ENCODE measurements around the gene DNM1. TPM values are rescaled to one million over a fixed set of nuclear protein-coding genes. Genes with fewer than 3 reads are reported as not detected.

DNM1 gene
- total and polyA plus RNA-seq, 2 donors (not counting 3 experiments of a cell fraction or from before 2014, with no cell fraction given), result 0.59 to 2.9 TPM

DNA sequence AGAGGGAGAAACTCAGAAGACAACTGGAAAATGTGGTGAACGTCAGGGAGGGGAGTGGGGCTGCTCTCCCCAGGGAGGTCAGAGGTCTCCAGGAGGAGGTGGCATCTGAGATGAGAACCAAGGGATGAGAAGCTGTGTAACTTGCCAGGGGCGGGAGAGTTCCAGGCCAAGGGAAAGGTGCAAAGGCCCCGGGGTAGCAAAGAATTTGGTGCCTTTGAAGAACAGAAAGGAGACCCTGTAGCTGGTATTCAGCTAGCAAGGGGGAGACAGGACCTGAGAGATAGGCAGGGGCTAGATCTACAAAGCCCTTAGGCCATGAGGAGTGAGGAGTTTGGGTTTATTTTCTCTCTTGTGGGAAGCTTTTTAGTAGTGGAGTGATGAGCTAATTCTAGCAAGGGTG, 3.3 kb downstream of the DNM1 start:
- no TSS peak for BruUV-seq (replicated peaks)

More for the DNA sequence above, 3.3 kb downstream of the DNM1 start:
- H3K27ac ChIP-seq (ENCODE audit: insufficient read depth, low read depth, low read length), result no peak overlapping the region
- H3K4me2 ChIP-seq (ENCODE audit: insufficient read depth, low read length), result no peak overlapping the region
- ChIA-PET POLR2A (interaction anchor here (0.6 kb wide), 1 partner anchor 74 kb away, joined by 4 read pairs; no protein-coding TSS in a partner anchor), CTCF (interaction anchor here (1.1 to 2.3 kb wide), 5 partner anchors 8 to 89 kb away, joined by 3 to 10 read pairs (median 4); no protein-coding TSS in a partner anchor)
- no peak overlapping the region for H2AFZ ChIP-seq (ENCODE audit: low read depth, low read length)
- intact Hi-C loops (cut with micrococcal nuclease), result no loop called here
- no peaks in the 10 kb centered on the region for H3K79me2 ChIP-seq (ENCODE audit: control insufficient read depth, insufficient read depth, low read length)
- FAIRE-seq (no peak), DNase-seq (ENCODE audit: low read depth, low spot score) (no peak)
- H3K9me1 ChIP-seq (replicated peaks; ENCODE audit: control insufficient read depth, extremely low read depth, insufficient read depth, low read length), result no peaks in the 10 kb centered on the region
- no peaks in the 10 kb centered on the region for H3K9me3 ChIP-seq (replicated peaks; ENCODE audit: control insufficient read depth, insufficient read depth, low read length)
- H4K20me1 ChIP-seq (replicated peaks; ENCODE audit: control insufficient read depth, extremely low read depth, insufficient read depth, low read length), result no peaks in the 10 kb centered on the region
- peaks cover 10 to 16% of the 10 kb centered on the region in 2 experiments for H3K27me3 ChIP-seq (ENCODE audit: control insufficient read depth in 2 of 2, insufficient read depth in 2 of 2, low read length in 2 of 2)
- H3K9ac ChIP-seq (replicated peaks; ENCODE audit: extremely low read depth, insufficient read depth, low read length), result no peak overlapping the region
- H3K4me3 ChIP-seq (replicated peaks in 1 of 3; ENCODE audit: insufficient read depth in 1 of 3, low read depth in 1 of 3, low read length in 3 of 3), result no peak overlapping the region
- H3K4me1 ChIP-seq (ENCODE audit: control insufficient read depth, extremely low read depth, insufficient read depth, low read length), result peaks cover 10% of the 10 kb centered on the region
- TF ChIP-seq GATA2 (IDR thresholded peaks at IDR 0.05; ENCODE audit: insufficient read depth, insufficient read length, low read depth, low read length), result no peak
- no peak for TF ChIP-seq POLR2A (IDR thresholded peaks at IDR 0.05; ENCODE audit: low read depth, low read length)
- TF ChIP-seq JUN (IDR thresholded peaks at IDR 0.05; ENCODE audit: borderline replicate concordance, insufficient read depth, insufficient read length, low read depth), result no peak
- no peak for TF ChIP-seq MYC (IDR thresholded peaks at IDR 0.05; ENCODE audit: low read depth, low read length)
- TF ChIP-seq, protein P1, sequence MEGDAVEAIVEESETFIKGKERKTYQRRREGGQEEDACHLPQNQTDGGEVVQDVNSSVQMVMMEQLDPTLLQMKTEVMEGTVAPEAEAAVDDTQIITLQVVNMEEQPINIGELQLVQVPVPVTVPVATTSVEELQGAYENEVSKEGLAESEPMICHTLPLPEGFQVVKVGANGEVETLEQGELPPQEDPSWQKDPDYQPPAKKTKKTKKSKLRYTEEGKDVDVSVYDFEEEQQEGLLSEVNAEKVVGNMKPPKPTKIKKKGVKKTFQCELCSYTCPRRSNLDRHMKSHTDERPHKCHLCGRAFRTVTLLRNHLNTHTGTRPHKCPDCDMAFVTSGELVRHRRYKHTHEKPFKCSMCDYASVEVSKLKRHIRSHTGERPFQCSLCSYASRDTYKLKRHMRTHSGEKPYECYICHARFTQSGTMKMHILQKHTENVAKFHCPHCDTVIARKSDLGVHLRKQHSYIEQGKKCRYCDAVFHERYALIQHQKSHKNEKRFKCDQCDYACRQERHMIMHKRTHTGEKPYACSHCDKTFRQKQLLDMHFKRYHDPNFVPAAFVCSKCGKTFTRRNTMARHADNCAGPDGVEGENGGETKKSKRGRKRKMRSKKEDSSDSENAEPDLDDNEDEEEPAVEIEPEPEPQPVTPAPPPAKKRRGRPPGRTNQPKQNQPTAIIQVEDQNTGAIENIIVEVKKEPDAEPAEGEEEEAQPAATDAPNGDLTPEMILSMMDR (IDR thresholded peaks at IDR 0.05; ENCODE audit: extremely low read depth in 1 of 2, insufficient read depth in 1 of 2, low read depth in 1 of 2, low read length in 2 of 2), result no peak
- TF ChIP-seq FOS (IDR thresholded peaks at IDR 0.05; ENCODE audit: borderline replicate concordance, insufficient read depth, low read length), result no peak
- TF ChIP-seq, protein P2, sequence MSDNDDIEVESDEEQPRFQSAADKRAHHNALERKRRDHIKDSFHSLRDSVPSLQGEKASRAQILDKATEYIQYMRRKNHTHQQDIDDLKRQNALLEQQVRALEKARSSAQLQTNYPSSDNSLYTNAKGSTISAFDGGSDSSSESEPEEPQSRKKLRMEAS (IDR thresholded peaks at IDR 0.05; ENCODE audit: insufficient read depth, insufficient read length), result no peak
- no peak for TF ChIP-seq EZH2 (IDR thresholded peaks at IDR 0.05; ENCODE audit: borderline replicate concordance, low read depth, low read length, severe bottlenecking)
- no peak for TF ChIP-seq POLR2AphosphoS5 (IDR thresholded peaks at IDR 0.05; ENCODE audit: insufficient read depth, low read depth, low read length)
- no peaks in the 10 kb centered on the region for H3K36me3 ChIP-seq (ENCODE audit: control insufficient read depth in 2 of 2, extremely low read depth in 1 of 2, insufficient read depth in 2 of 2, low read length in 2 of 2)
- dilution Hi-C loops (cut with MboI; ENCODE audit: extremely low pct_ligation_motif_present, low sequenced_read_pairs), result no loop called here
